GM19240 (cell line): ENCODE measurements around the gene CD86.
"Not testable (repeated sequence)": the region's sequence is repeated elsewhere in the genome, so short reads cannot be mapped to it uniquely, and the experiment has no call there.

Source experiments
- DNase-seq: peaks from one replicate; pipeline ENCODE4 v3.0.0; 2011; ENCODE audit warnings: low spot score; ENCODE audit not compliant: insufficient read length

The CD86 gene

GRCh38 chr3:122151480-122151879, 96.3 kb downstream of the CD86 start:
- DNase-seq: no peak

DNA sequence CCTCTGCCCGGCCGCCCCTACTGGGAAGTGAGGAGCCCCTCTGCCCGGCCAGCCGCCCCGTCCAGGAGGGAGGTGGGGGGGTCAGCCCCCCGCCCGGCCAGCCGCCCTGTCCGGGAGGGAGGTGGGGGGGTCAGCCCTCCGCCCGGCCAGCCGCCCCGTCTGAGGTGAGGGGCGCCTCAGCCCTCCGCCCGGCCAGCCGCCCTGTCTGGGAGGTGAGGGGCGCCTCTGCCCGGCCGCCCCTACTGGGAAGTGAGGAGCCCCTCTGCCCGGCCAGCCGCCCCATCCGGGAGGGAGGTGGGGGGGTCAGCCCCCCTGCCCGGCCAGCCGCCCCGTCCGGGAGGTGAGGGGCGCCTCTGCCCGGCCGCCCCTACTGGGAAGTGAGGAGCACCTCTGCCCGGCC, 109.8 kb downstream of the CD86 start:
- DNase-seq: not testable (repeated sequence)

GRCh38 chr3:122167630-122168029, 112.5 kb downstream of the CD86 start:
- no peak for DNase-seq

GRCh38 chr3:122168044-122168443, 112.9 kb downstream of the CD86 start:
- no peak for DNase-seq

DNA sequence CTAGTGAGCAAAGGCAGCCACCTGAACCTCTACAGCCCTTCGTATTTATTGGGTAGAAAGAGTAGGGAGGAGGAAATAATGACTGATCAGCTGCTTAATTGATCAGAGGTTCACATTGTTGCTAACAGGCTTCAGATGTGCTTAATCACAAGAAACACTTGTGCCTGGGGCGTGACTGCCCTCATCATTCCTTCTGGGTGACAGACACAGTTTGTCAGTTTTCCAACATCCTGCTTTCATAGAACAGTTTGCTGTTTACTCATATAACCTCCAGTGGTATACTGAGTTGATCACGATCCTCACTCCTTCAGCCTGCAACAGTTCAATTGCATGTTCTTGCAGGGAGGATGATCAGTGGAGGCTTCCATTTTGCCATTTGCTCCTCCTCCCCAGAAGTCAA, 114.7 kb downstream of the CD86 start:
- DNase-seq: no peak
